Measurements from ENCODE around the gene CDH23. TPM values are rescaled to one million over a fixed set of nuclear protein-coding genes. Genes with fewer than 3 reads are reported as not detected.

The CDH23 gene
- total and polyA plus RNA-seq, 9 of the 15 experiments (the other 6 are each of a cell fraction or from before 2014, with no cell fraction given), result 0.18 to 1.2 (median 0.47) TPM

DNA sequence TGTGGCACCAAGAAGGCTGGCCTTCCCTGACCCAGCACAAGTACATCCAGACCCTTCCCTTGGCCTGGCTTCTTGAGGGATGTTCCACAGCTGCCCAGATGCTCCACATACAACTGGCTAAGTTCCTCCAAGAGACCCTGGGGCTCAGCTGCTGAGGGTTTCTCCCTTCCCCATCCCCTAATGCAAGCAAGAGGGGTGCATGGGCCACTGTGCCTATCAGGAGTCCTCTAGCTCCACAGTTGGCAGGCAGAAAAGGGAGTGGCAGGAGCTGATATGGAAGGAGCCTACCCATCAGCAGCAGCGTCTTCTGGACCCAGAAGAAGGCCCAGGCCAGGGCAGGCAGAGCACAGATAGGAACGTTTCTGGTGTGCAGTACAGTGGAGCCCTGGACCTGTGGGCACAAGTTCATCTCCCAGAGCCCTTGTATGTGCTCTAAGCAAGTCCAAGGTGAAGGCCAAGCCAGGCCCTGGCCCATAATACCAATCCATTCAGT, 350.4 kb downstream of the CDH23 start (continued):
- TF ChIP-seq, protein P1, sequence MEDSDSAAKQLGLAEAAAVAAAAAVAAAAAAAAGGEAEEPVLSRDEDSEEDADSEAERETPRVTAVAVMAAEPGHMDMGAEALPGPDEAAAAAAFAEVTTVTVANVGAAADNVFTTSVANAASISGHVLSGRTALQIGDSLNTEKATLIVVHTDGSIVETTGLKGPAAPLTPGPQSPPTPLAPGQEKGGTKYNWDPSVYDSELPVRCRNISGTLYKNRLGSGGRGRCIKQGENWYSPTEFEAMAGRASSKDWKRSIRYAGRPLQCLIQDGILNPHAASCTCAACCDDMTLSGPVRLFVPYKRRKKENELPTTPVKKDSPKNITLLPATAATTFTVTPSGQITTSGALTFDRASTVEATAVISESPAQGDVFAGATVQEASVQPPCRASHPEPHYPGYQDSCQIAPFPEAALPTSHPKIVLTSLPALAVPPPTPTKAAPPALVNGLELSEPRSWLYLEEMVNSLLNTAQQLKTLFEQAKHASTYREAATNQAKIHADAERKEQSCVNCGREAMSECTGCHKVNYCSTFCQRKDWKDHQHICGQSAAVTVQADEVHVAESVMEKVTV (CRISPR knock-in tag; IDR thresholded peaks at IDR 0.05), result no peak
- TF ChIP-seq MECOM (CRISPR knock-in tag; IDR thresholded peaks at IDR 0.05) (no peak), NFRKB (IDR thresholded peaks at IDR 0.05; ENCODE audit: low read depth) (peak; percentile 19; the same call in 1 of the 2 replicates), TAF9B (IDR thresholded peaks at IDR 0.05; ENCODE audit: partially characterized antibody) (no peak), TBP (optimal IDR thresholded peaks at IDR 0.05; ENCODE audit: low read depth, low read length) (no peak), GTF2F1 (IDR thresholded peaks at IDR 0.05; ENCODE audit: low read depth, low read length) (0 out of 2 replicates have a peak, but pooled peaks have one; percentile 24), POLR2B (IDR thresholded peaks at IDR 0.05; ENCODE audit: low read depth, partially characterized antibody) (no peak), BRCA1 (IDR thresholded peaks at IDR 0.05) (no peak), BRCA1 (CRISPR knock-in tag; IDR thresholded peaks at IDR 0.05) (peak; percentile 96; the same call in 1 of the 2 replicates), ZNF263 (CRISPR knock-in tag; IDR thresholded peaks at IDR 0.05; ENCODE audit: borderline replicate concordance) (no peak), GATA2 (CRISPR knock-in tag; IDR thresholded peaks at IDR 0.05) (no peak), BRD9 (IDR thresholded peaks at IDR 0.05; ENCODE audit: low read depth, partially characterized antibody) (no peak), ZNF197 (CRISPR knock-in tag; IDR thresholded peaks at IDR 0.05; ENCODE audit: low read depth) (peak; percentile 61; the same call in 1 of the 2 replicates), BMI1 (IDR thresholded peaks at IDR 0.05; ENCODE audit: low read length) (no peak), TCFL5 (CRISPR knock-in tag; conservative IDR thresholded peaks at IDR 0.05) (no peak)
- TF ChIP-seq, protein P2, sequence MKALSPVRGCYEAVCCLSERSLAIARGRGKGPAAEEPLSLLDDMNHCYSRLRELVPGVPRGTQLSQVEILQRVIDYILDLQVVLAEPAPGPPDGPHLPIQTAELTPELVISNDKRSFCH (CRISPR knock-in tag; IDR thresholded peaks at IDR 0.05), result no peak
- TF ChIP-seq, protein P2 (tag; IDR thresholded peaks at IDR 0.05), result no peak
- TF ChIP-seq, protein P3, sequence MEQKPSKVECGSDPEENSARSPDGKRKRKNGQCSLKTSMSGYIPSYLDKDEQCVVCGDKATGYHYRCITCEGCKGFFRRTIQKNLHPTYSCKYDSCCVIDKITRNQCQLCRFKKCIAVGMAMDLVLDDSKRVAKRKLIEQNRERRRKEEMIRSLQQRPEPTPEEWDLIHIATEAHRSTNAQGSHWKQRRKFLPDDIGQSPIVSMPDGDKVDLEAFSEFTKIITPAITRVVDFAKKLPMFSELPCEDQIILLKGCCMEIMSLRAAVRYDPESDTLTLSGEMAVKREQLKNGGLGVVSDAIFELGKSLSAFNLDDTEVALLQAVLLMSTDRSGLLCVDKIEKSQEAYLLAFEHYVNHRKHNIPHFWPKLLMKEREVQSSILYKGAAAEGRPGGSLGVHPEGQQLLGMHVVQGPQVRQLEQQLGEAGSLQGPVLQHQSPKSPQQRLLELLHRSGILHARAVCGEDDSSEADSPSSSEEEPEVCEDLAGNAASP (IDR thresholded peaks at IDR 0.05), result no peak
- TF ChIP-seq, protein P4, sequence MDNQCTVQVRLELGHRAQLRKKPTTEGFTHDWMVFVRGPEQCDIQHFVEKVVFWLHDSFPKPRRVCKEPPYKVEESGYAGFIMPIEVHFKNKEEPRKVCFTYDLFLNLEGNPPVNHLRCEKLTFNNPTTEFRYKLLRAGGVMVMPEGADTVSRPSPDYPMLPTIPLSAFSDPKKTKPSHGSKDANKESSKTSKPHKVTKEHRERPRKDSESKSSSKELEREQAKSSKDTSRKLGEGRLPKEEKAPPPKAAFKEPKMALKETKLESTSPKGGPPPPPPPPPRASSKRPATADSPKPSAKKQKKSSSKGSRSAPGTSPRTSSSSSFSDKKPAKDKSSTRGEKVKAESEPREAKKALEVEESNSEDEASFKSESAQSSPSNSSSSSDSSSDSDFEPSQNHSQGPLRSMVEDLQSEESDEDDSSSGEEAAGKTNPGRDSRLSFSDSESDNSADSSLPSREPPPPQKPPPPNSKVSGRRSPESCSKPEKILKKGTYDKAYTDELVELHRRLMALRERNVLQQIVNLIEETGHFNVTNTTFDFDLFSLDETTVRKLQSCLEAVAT (IDR thresholded peaks at IDR 0.05), result no peak
- TF ChIP-seq, protein P5, sequence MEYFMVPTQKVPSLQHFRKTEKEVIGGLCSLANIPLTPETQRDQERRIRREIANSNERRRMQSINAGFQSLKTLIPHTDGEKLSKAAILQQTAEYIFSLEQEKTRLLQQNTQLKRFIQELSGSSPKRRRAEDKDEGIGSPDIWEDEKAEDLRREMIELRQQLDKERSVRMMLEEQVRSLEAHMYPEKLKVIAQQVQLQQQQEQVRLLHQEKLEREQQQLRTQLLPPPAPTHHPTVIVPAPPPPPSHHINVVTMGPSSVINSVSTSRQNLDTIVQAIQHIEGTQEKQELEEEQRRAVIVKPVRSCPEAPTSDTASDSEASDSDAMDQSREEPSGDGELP (CRISPR knock-in tag; IDR thresholded peaks at IDR 0.05; ENCODE audit: borderline replicate concordance), result peak; percentile 22; the same call in 1 of the 2 replicates
